Activated CD4-positive, alpha-beta T cell treated with anti-CD3 and anti-CD28 coated beads, Interleukin-2, amount 50 U/mL, for 24 hours (primary cell): Measurements from ENCODE around the gene MRPL22.
"Not testable (repeated sequence)": the region's sequence is repeated elsewhere in the genome, so short reads cannot be mapped to it uniquely, and the experiment has no call there.

Source experiments
- DNase-seq, 2 donors: peaks; one replicate each; pipeline ENCODE4 v3.0.0-alpha.2; 2020; ENCODE audit warnings: low read depth in 1 of 2, low spot score in 1 of 2

Gene MRPL22

GRCh38 chr5:154993461-154993860 lies 52.6 kb downstream of the MRPL22 start:
- no peak for DNase-seq

GRCh38 chr5:154995679-154996078 lies 54.8 kb downstream of the MRPL22 start:
- DNase-seq, result no peak

- no peak for DNase-seq
These were observed 56.9 kb downstream of the MRPL22 start for GRCh38 chr5:154997746-154998145.

GRCh38 chr5:154999865-155000264 lies 59.0 kb downstream of the MRPL22 start:
- no peak for DNase-seq

DNA sequence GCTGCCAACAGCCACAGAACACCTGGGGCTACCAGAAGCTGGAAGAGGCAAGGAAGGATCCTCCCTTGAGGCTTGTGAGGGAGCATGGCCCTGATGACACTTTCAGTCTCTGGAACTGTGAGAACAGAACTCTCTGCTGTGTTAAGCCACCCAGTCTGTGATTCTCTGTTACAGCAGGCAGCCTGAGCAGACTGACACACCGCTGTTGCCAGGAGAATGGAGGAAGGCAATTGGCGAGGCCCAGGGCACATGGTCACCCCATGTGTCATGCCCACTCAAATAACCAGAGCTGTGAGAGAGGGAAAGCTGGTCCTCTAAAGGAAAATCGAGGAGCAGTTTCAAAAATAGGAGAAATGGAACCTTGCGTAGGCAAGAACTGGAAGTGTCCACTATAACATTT lies 60.6 kb downstream of the MRPL22 start:
- no peak for DNase-seq

DNA sequence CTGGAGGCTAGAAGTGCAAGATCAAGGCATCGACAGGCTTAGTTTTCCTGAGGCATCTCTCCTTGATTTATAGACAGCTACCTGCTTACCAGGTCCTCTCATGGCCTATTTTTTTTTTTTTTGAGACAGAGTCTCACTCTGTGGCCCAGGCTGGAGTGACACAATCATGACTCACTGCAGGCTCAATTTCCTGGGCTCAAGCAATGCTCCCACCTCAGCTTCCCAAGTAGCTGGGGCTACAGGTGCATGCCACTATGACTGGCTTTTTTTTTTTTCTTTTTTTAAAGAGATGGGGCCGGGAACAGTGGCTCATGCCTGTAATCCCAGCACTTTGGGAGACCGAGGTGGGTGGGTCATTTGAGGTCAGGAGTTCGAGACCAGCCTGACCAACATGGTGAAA lies 61.8 kb downstream of the MRPL22 start:
- not testable (repeated sequence) for DNase-seq

DNA sequence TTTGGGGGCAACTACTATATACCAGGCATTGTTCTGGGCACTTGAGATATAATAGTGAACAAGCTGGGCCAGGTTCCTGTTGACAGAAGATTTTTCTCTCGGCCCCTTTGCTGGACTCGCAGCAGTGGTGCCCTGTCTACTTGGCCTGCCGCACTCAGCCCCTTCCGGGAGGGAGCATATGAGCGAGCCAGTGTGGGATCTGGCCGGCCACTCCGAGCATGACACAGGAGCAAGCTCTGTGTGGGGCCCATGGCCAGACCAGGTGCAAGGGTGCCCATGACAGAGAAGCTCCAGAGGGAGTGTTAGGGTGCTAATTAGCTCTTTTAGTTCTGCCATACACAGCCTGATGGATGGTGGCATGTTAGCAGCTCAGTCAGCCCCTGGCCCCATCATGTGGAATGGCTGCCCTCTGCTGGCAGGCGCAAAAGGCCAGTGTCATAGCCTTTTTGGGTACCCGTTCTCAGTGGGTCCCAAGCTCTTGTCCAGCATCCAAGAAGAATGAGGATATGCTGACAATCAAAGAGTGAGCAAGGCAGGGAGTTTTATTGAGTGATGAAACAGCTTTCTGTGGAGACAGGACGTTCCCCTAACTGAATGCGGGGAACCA lies 63.4 kb downstream of the MRPL22 start:
- no peak for DNase-seq

DNA sequence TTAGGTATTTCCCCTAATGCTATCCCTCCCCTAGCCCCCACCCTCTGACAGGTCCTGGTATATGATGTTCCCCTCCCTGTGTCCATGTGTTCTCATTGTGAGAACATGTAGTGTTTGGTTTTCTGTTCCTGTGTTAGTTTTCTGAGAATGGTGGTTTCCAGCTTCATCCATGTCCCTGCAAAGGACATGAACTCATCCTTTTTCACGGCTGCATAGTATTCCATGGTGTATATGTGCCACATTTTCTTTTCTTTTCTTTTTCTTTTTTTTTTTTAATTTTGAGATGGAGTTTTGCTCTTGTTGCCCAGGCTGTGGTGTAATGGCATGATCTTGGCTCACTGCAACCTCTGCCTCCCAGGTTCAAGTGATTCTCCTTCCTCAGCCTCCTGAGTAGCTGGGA lies 65.4 kb downstream of the MRPL22 start:
- DNase-seq, result not testable (repeated sequence)

GRCh38 chr5:155008669-155009068 lies 67.8 kb downstream of the MRPL22 start:
- no peak for DNase-seq

GRCh38 chr5:155010881-155011280 lies 70.0 kb downstream of the MRPL22 start:
- no peak for DNase-seq

DNA sequence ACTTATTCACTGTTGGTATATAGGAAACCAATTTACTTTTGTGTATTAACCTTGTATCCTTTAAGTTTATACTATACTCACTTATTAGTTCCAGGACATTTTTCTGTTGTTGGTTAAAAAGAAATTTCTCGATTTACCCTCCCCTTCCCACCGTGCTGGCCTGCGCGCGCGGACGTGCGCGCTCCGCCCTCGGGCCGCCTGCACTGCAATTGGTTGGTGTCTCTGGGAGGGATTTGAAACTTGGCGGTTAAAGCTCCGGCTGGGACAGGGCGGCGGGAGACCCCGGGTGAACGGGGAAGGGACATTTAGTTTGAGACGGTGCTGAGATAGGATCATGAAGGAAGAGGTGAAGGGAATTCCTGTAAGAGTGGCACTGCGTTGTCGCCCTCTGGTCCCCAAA lies 72.7 kb downstream of the MRPL22 start, which contains the start of gene KIF4B:
Gene KIF4B, plus strand, starts transcription at position 230 of the 400 bp plus-strand sequence. Its CDS starts 105 bp downstream, at position 335.
- DNase-seq, result no peak

- DNase-seq, result no peak
These were observed 74.4 kb downstream of the MRPL22 start for GRCh38 chr5:155015239-155015638.

- no peak for DNase-seq
These were observed 76.7 kb downstream of the MRPL22 start for GRCh38 chr5:155017610-155018009.
